ENCODE data around the gene P2RX6.
A peak's percentile ranks its signal among the peaks of the same experiment; 100 is the strongest.
"Not testable (repeated sequence)": the region's sequence is repeated elsewhere in the genome, so short reads cannot be mapped to it uniquely, and the experiment has no call there.

The P2RX6 gene

DNA sequence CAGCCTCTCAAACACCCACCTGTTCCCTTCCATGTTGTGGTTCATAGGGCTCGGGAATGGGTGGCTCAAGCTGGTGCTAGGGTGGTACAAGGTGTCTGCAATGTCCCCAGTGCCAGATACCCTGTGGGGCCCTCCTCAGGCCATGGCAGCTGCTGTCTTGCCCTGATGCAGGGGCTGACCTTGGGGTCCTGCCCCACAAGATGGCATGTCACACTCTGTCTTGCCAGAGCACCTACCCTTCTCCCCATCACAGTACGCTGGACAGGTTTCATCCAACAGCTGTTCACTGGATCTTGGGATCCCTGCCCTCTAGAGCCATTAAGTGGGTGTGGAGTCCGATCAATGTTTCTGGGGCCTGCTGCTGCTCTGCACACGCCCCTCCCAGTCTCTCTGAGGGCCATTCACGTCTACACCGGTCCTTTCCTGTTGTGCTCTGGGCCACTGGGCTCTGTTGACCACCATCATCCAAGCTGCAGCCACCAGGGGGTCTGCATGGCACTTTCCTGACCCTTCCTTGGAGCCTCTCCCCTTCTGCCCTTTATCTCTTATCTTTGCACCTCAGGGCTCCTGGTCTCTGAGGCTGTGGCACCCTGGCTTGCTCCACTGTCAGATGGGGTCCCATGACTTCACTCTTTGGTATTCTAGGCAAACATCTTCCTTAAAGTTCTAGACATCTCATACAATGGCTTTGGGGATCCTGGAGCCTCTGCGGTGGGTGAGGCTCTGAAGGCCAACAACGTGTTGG is 37.9 kb downstream of the P2RX6 start:
- no peak for DNase-seq (ENCODE audit: low spot score)

DNA sequence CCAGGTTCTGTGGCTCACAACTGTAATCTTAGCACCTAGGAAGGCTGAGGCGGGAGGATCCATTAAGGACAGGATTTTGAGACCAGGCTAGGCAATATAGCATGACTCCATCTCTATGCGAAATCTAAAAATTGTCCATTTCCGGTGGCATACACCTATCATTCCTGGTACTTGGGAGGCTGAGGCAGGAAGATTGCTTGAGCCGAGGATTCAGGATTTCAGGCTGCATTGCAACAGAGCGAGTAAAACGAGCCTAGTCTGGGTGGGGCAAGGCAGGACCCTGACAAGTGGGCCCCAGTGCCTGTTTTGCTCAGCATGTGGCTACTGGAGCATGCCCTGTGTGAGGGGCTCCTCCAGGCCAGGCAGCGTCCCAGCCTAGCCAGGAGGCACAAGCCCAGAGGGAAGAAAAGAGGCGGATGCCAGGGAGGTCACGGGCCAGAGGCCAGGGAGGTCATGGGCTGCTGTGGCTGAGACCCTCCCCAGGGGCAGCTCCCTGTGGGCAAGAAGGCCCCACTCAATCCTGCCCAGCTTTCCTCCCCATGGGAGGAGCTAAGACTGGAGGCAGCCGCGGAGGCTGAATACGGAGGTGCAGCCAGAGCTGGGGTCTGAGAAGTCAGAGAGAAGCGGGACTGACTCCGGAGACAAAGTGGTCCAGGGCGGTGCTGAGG is 39.2 kb downstream of the P2RX6 start:
- no peak for DNase-seq (ENCODE audit: low spot score)

GRCh38 chr22:21054714-21055563 is 40.0 kb downstream of the P2RX6 start:
- DNase-seq (ENCODE audit: low spot score), result no peak

DNA sequence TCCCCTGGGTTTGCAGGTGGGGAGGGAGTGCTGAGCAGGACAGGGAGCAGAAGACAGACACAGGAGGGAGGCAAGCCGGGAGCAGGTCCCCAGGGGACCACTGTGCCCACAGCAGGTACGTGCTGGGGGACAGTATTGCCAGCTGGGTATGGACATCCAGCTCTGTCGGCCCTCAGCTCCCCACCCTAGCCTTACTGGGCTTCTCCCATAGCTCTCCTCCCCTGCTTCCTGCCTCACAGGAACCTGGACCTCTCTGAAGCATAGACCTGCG is 40.5 kb downstream of the P2RX6 start:
- DNase-seq (ENCODE audit: low spot score), result no peak

DNA sequence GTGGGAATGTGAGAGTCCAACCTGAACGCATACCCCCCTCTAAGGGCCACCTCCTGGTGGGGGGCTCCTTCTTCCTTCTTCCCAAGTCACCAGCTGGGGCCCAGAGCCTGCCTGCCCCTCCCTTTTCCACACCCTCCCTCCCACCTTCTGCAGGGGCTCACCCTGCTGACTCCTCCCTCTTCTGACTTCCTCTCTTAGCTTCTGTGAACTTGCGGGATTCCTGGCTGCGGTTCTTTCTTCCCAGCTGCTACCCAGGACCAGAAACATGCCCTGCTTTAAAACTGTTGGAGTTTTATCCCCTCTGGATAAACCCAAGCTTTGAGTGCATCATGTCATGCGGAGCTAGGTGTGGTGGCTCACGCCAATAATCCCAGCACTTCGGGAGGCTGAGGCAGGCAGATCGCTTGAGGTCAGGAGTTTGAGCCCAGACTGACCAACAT is 40.9 kb downstream of the P2RX6 start:
- DNase-seq (ENCODE audit: low spot score), result no peak

DNA sequence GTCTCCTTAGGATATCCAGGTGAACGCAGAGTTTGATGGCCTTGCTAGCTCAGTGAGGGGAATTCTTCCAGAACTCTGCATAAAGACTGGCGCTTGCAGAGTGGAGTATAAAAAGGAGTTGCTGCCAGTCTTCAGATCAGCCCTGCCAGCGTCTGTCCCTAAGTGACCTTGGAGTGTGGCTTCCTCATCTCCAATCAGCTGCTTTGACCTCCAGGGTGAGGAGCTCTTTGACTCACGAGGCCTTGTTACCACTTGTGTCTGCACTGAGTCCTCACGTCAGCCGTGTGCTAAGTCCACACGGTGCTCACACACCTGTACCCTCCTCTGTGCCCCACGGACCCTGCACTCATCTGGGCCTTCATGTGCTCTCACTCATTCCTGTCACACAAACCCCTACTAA is 45.4 kb downstream of the P2RX6 start:
- DNase-seq (ENCODE audit: low spot score), result not testable (repeated sequence)

GRCh38 chr22:21061660-21062321 is 46.8 kb downstream of the P2RX6 start:
- not testable (repeated sequence) for DNase-seq (ENCODE audit: low spot score)

GRCh38 chr22:21064425-21064824 is 49.5 kb downstream of the P2RX6 start:
- not testable (repeated sequence) for DNase-seq (ENCODE audit: low spot score)

- no peak for DNase-seq (ENCODE audit: low spot score)
Observed at GRCh38 chr22:21064917-21065864, 50.2 kb downstream of the P2RX6 start.

DNA sequence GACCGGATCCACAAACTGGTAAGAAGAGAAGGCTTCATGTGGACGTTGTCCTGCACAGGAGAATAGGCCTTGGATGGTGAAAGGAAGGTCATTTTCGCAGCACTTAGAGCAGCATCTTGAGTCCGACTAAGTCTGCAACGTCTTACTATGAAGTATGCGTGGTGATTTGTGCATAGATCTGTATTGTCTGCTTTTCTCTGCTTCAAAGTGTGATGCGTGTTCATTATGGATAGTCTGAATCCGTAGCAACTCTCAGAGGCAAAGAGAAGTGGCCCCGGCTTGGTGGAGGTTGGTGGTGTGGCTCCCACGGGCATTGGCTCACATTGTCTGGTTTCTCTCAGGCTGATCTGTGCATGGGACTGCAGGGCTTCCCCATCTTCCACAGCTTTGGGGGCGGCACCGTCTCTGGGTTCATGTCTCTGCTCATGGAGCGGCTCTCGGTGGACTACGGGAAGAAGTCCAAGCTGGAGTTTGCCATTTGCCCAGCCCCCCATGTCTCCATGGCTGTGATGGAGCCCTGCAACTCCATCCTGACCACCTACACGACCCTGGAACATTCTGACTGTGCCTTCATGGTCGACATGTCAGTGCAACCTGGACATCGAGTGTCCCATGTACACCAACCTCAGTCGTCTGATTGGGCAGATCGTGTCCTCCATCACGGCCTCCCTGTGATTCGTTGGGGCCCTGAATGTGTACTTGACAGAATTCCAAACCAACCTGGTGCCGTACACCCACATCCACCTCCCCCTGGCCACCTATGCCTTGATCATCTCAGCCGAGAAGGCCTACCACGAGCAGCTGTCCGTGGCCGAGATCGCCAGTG is 52.3 kb downstream of the P2RX6 start:
- DNase-seq (ENCODE audit: low spot score), result no peak

DNA sequence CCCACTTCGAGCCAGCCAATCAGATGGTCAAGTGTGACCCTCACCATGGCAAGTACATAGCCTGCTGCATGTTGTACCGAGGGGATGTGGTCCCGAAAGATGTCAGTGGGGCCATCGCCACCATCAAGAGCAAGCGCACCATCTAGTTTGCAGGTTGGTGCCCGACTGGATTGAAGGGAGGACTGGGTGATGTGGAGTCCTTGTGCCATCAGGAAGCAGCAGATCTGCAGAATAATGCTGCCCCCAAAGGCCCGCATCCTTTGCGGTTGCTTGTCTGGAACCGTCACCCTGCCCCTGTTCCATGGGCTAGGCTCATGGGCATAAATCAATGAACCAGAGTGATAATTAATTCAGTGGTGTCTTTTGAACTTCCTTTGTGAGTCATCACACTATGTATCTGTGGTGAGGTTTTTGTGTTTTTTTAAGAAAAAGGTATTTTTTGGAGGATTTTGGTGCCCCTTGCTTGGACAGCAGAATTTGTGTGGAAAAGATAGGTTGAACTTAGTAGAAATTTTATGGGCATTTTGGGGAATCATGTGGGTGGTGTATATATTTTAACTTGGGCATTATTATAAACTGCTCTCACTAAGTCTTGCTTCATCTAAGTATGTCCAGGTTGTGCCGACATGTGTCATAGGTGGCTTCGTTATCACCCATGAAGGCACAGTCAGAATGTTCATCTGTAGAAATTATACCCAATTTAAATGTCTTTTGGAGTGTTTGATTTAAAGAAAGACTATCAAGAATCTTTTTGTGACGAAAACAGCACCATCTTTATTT is 53.1 kb downstream of the P2RX6 start:
- no peak for DNase-seq (ENCODE audit: low spot score)

DNA sequence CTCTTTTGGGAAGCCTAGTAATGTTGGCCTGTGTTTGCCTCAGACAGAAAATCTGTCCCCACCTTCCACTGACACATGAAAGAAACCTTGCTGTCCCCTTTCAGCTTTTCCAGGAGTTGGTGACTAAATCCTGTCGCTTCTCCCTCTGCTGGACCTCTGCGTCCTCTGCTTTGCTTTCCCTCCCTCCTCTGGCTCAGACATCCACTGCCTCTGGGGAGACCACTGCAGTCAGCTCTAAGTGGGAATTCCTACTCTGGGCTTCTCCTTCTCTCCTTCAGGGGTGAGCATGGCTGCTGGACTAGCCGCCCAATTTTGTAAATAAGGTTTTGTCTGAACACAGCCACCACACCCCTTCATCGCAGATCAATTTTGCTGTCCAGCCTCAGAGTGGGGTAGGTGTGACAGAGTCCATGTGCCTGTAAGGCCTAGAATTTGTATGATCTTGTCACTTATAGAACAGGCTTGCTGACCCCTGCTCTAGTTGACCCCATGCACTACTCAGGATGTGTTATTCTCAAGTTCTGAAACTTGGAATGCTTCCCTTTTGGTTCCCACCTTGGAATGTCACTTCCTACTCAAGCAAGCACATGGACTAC is 53.8 kb downstream of the P2RX6 start:
- no peak for DNase-seq (ENCODE audit: low spot score)

- no peak for DNase-seq (ENCODE audit: low spot score)
Observed at GRCh38 chr22:21069375-21069774, 54.4 kb downstream of the P2RX6 start.

- DNase-seq (ENCODE audit: low spot score), result no peak
Observed at GRCh38 chr22:21070690-21071615, 56.0 kb downstream of the P2RX6 start.

- DNase-seq (ENCODE audit: low spot score), result not testable (repeated sequence)
Observed at GRCh38 chr22:21071796-21072195, 56.8 kb downstream of the P2RX6 start.

- no peak for DNase-seq (ENCODE audit: low spot score)
Observed at GRCh38 chr22:21073023-21073422, 58.1 kb downstream of the P2RX6 start.

DNA sequence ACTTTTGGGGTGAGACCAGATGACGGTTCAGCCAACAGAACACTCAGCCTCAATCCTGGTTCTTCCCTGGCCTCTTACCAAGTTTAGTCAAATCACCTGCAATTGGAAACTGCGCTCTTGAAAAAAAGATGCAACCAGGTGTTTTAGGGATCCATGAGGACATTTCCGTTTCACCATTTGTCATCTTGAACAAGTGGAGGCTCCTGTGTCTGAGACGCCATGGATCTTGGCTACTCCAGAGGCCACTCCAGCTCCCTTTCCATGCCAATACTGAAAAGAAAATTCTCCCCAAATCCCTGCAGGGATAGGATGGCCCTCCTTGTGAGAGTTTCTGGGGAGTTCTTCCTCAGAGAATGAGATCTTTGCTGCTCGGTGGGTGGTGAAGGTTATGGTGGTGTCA is 58.5 kb downstream of the P2RX6 start:
- DNase-seq (ENCODE audit: low spot score), result no peak

DNA sequence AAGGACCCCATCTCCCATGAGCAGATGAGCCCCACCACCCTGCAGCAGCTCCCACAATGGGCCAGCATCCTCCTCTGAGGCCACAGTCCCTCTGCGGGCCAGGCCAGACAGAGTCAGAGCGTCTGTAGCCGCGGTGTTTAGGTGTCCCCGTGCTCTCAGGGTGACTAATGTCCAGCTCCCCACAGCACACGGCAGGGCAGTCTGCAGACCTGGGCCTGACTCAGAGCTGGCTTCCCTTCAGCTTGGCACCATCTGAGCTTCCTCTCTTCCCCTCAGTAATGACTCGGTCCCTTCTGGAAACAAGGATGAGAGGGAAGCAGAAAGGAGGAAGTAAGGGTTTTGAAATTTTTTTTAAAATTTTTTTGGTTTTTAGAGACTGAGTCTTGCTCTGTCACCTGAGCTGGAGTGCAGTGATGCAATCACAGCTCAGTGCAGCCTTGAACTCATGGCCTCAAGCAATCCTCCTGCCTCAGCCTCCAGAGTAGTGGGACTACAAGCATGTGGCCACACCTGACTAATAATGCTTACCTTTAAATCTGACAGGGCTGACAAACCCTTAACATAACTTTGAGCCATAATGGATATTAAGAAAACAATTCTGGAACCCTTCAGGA is 59.2 kb downstream of the P2RX6 start:
- peak; percentile 94 for DNase-seq (ENCODE audit: low spot score)
